Non-pigmented ciliary epithelial cell (primary cell): Measurements from ENCODE around the gene ING2.

Experiments
- DNase-seq: peaks from one replicate; pipeline ENCODE4 v3.0.0-alpha.2; 2010; ENCODE audit warnings: low read depth

ING2 gene

DNA sequence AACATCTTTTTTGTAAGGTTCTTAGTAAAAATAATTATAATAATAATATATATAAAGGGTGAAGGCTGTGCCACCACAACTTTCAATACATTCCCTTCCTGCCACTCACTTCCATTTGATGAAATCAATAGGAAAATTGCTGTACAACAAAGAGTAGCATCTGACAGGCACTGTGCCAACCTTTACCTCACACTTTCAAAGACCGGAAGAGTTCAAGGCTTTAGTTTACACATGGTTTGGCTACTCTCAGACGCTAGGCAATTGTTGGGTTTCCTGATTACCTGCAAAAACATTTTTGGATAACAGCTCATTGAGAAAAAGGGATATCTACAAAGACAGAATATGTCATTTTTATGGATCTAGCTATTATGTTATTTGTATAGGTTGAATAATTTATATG is 5.5 kb upstream of the ING2 start:
- no peak for DNase-seq

DNA sequence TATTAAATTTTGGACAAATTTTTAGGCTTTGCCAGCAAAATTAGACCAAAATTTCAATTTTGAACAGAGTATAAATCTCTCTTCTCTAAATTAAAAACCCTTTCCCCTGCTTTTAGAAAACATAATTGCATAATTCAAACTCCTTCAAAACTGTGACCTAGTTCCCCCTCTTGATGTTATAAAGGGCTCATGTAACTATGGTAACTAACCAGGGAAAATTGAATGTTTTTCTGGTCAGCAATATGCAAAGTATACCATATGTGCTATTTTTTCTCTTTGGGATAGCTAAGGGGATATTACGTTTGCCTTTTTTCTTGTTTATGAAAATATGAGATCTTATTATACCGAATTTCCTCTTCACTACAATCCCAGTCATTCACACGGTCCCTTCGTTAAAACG is 5.1 kb upstream of the ING2 start:
- no peak for DNase-seq

DNA sequence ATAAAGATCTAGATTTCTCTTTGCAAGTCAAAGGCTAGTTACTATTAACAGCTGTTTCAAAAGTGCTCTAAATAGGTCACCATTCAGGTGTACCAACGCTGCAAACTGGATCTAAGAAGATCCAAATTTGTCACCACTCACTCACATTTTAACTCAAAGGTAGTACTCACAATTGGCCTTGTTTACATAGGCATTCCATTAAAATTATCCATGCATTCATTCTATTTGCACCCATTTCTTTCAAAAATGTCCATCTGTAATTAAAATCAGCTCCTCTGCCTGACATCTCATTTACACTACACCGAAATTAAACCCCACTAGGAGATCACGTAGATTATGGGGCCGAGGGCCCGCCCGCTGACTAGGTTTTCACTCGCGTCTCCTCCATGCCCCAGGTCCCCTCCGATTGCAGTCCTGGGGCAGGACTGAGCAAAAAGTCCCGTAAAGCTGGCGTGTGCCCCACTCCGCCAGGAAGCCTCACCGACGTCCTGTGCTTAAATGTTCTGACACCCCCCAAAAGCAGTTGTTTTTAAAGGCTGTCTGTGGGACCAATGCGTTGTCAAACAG is 1.3 kb upstream of the ING2 start:
- no peak for DNase-seq

DNA sequence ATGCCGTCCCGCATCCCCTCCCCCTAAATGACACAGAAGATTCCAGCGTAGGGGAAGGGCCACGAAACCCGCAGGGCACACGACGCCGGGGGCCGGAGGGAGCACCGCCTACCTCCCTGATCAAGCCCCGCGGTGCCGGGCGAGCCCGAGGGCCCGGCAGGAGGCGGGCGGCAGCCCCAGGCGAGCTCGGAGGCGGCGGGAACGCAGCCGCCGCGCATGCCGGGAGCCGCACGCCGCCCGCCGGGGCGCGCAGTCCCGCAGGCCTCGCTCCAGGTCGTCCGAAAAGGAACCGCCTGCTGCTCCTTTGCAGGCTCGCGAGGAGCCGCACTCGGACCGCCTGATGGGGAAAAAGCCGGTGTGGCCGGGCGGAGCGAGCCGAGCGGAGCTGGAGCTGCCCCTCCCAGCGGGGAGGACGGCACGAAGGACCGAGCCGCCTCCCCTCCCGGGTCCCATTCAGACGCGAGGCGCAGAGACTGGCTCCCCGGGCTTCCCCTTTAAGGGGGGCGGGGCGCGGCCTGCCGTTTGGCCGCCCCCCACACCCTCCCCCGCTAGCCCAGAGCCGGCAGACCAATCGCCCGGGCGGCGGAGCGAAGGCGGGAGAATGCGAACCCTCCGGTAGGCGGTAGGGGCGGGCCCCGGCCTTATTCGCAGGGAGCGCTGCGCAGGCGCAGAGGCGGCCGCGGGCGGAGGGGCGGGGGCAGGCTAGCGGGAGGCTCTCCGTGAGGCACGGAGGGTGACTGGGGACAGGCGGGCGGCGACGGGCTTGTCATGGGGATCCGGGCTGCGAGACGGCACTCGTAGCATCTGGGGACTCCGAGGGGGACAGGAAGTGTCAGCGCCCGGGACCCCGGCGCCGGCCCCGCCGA is 561 bp upstream of the ING2 start:
- peak; percentile 75 for DNase-seq

DNA sequence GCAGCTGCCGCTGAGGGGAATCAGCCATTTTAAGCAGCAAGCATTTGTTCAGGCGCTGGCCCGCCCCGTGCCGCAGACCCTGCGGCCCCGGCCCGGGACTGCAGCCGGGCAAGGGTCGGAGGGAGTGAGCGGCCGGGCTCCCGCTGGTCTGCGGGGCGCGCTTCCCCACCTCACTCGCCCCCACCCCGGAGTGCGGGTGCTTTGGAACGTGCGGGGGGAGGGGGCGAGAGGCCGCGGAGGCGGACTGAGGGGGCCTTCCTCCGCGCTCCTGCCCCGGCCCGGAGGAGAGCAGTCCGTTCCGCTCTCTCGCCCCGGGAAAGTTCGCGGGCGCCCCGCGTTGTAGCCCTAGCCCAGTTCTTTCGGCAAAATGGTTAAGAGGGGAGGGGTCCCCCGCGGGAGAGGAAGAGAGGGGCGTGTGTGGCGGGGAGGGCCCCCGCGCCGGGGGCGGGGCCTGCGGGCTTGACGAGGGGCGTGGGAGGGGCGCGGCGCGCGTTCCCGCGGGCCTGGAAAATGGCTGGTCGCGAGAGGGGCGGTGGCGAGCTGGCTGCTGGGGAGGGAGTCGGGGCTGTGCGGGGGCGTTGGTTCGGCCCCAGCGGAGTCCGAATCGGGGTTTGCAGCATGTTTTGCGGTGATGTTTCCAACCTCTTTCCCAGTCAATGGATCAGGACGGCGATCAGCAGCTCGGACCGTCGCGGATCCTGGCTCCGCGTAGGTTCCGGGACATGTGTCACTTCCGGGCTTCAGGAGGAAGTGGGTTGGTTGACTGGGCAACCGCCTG is 942 bp downstream of the ING2 start:
- peak; percentile 45 for DNase-seq

DNA sequence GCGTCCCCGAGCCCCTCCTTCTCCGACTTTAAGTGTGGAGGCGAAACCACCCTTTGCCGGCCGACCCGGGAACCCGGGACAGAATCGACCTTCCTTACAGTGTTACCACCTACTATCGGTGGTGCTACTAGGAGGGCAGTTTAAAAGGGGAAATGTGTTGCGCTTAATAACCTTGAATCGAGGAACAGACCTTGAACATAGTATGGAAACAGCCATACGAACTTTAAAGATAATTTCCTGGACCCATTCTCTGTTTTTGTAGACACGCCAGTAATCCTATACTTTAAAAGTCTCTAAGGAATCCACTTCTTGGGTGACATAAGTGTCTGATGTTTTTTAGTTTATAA is 1.5 kb downstream of the ING2 start:
- no peak for DNase-seq

DNA sequence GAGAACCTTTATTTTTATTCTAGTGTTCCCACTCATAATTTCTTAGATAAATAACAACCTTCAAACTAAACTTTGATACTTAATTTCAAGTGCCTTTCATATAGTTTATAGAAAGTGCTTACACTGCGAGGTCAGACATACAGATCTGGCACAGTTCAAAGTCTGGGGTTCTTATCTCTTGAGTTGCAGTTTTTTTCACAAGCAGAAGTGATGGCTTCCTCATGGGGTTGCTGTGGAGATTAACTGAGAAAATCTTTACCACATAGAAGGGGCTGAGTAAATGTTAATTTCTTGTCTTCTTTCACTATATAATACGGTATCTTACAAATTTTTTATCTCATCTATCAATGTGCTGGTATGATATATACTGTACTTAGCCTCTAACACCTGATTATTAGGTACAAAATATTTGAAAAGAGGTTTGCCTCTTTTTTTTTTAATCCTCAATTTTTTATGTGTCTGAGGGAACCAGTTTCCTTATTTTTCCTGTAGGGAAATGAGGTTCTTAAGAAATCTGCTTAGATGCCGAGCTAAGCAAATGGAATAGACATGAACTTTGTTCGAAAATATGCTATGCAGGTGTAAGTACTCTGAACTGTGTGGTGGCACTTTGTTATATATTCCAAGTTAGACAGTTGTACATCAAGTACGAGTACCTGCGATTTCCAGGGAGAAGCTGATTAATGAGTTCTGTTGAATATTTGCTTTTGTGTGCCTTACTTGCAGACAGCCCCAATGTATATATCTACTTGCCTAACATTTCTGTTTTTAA is 3.3 kb downstream of the ING2 start:
- DNase-seq: no peak

DNA sequence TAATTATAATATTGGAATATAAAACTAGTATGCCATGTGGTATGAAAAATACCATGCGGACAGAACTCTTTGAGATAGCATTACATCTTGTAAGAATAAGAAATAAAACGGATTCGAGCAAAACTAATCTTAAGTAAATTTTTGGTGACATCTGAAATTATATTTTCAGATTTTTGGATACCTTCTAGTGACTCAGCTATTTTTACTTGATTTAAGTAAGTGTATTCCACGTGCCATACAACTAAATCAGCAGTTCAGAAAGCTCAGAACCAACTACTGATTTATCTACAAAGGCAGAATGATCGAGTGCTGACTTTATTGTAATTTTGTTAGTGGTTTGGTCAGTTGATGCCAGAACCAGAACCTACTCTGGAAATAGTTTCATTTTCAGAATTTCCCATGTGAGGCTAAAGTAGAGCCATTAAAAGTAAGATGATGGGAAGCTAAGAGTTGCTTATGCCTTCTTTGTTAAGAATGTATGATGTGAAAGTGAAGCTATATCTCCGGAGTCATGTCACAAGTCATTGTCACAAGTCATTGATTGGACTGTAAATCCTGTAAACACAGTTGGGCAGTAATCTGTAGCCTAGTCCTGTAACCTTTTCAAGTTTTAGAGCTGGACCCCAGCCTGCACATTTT is 4.0 kb downstream of the ING2 start:
- no peak for DNase-seq

DNA sequence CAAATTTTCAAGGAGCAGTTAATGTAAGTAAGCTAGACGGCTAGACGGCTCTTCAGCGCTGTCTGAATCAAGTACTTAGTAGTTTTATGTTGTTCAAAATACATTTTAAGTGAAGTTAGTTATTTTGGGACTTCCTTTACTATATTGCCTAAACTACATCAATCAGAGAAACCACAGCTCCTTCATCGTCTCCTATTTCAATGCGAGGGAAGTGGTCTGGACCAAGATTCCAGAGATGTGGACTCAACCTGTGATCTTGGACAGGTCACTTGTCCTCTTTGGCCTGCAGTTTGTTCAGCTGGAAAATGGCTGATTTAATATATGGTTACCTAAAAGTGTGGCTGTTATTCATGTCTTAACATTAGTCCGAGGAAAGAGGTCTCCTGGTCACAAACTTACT is 10.6 kb downstream of the ING2 start:
- DNase-seq: no peak

DNA sequence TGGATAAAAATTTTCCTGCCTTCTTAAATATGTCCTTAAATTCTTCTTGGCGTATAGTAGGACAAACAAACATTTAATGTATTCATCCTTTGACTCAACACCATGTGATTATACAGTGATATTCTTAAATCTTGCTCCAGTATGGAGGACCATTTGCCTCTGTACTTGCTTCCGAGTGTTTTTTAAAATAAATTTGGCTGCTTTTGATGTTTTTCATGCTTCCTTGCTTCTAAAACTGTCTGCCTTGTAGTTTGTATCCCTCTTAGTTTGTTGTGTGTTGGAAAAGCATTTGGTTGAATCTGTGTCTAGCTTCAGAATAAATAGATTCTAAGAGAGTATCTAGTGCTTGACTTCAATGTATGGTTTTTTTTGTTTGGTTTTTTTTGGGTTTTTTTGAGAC is 12.3 kb downstream of the ING2 start:
- DNase-seq: no peak

DNA sequence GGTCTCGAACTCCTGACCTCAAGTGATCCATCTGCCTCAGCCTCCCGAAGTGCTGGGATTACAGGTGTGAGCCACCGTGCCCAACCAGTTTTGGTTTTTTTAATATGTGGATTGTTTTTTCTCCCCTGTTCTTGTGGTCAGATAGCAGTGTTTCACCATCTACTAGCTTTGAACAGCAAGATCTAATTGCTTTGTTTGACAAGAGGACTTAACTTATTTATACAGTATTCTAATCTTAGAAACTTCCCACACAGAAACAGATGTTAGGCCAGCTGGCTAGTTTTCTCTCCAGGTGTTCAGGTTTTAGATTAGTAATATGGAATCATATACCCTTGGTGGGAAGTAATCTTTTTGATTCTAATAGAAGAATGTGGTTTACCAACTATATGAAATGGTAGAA is 12.9 kb downstream of the ING2 start:
- DNase-seq: no peak

DNA sequence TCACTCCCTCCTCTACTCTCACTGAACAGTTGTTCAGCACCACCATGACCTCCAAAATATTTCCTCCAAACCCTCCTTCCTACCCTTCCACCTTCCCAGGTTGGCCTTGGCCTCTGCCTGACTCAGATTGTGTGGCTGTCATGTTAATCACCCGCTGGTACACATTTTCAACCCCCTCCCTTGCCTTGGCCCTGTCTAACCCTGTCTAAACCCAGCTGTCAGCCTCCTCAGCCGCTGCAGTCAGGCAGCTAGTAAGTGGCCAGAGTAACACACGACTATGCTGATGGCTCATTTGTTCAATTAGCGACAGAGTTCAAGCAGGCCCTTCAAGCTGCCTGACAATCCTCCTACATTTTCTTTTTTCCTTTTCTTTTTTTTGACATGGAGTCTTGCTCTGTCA is 18.0 kb downstream of the ING2 start:
- no peak for DNase-seq

DNA sequence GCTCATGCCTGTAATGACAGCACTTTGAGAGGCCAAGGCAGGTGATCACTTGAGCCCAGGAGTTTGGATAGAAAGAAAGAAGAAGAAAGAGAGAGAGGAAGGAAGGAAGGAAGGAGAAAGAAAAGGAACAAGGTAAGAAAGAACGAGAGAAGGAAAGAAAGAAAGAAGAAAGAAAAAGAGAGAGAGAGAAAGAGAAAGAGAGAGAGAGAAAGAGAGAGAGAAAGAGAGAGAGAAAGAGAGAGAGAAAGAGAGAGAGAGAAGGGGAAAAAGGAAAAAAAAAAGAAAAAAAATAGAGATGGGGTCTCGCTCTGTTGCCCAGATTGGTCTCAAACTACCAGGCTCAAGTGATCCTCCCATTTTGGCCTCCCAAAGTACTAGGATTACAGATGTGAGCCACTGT is 22.5 kb downstream of the ING2 start:
- no peak for DNase-seq

DNA sequence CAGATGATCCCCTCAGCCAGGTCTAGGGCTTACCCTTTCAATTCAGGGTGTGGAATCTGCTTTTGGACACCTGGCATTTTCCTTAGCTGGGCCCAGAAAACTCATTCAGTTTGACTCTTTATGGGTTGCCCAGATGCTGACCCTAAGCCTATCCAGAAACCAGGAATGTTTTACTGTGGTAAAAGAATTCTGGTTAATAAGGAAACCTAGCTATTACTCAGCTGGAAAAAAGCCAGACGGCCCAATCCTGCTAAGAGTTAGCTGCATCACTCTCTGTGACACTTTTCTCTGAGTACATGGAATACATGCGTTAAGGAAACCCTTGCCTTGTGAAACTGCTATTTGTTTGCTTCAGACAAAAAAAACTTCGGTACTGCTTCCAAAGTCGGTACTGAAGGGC is 28.0 kb downstream of the ING2 start:
- peak; percentile 22 for DNase-seq

DNA sequence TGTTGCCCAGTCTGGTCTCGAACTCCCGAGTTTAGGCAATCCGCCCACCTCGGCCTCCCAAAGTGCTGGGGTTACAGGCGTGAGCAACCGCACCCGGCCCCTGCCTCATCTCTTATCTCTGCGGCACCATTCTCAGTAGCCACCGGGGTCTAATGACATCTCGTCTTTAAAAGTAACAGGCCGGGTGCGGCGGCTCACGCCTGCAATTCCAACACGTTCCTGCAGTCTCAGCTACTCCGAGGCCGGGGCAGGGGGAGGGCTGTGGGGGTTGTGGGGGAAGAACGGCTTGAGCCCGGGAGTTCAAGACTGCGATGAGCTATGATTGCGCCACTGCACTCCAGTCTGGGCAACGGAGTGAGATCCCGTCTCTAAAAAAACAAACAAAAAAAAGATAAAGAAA is 28.8 kb downstream of the ING2 start:
- DNase-seq: no peak

DNA sequence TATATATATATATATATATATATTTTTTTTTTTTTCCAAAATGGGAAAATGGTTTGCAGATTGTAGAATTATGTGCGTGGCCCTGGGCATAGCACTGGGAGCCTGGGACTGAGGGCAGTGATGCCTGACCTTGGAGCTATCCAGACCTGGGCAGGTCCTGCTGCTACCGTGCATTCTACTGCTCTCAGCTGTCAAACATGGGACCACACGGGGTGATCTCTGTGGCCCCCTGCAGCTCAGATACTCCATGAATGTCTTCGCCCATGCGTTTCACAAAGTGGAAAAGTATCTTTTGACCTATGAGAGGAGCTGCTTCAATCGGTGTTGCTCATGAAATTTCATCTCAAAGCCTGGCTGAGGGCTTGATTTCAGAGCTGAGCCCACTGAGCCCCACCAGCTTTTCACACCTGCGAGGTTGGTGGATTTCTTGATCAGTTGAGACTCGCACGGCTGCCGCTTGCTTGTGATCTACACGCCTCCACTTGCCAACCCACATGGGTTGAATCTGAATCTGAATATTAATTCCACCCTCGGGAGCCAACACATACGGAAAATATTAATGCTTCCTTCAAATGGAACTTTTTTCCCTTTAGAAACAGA is 35.7 kb downstream of the ING2 start:
- DNase-seq: no peak

DNA sequence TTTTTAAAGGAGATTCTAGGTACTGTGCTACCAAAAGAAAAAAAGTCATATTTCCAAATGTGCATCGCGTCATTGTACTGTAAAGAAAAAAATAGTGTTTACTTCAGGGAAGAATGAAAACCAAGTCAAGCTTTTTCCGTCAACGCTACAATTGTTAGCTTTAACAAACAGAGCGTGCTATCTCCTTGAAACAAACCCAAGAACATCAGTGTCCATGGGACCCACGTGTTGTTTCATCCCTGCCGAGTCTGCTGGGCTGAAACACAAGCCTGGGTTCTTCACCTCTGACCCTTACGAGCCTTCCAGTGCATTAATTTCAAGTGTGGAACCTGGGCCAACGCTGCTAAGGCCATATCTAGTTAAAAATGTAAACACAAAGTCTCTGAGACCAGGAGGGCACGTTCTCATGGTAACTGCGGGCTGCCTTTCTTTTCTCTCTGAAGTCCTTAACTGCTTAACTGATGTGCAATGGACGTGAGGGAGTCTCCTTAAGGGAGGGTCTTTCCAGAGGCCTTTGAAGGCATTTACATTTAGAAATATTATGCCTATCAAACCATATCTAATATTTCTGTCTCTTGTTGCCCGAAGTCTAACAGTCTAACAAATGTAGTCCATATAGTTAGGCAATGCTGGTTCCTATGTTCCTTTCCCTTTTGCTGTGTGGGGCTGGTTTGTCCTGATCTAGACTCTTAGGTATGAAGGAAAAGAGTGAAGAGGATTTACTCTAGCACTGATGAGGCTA is 36.3 kb downstream of the ING2 start:
- no peak for DNase-seq

DNA sequence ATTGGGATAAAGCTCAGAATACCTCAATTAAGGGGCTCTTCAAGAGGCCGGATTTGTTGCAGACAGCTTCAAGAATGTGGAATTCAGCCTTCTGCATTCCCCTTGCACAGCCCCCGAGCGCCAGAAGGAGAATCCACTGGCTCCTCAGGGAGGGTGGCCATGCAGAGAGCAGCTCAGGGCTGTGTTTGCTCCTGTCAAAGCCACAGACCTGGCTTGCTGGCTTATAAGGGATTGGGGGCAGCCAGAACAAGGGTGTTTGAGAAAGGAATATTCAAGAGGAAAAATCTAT is 36.8 kb downstream of the ING2 start:
- no peak for DNase-seq

DNA sequence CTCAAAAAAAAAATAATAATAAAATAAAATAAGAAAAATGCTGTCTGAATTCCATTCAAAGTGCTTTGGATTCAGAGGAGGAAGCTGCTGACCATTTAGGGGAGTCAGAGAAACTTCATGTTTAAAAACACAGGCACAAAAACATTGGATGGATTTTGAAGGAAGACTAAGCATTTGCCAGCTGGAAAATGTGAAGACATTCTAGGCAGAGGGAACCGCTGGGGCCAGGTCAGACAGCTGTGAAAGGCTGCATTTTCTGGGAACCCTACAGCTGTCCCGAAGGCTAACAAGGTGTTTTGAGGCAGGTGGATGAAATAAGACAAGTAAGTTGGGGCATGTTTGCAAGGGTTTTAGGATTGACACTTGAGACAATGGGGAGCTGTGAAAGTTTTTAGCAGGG is 38.6 kb downstream of the ING2 start:
- no peak for DNase-seq

DNA sequence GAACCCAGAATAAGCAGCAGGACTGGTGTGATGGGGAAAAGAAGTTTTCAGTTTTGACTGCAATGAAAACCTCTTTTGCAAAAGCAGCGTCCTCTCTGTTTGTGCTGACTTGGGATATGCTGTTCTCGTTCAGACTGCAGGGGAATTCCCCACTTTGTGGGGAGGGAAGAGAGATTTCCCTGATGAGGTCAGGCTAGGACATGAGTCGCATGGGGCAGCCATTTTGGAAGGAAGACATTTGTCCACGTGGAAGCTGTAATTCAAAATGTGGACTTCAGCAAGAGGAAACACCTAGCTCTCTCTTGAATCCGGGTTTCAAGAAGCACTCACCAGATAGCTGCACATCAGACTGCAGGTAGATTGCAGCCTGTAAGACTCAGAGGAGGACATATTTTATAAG is 39.3 kb downstream of the ING2 start:
- no peak for DNase-seq

DNA sequence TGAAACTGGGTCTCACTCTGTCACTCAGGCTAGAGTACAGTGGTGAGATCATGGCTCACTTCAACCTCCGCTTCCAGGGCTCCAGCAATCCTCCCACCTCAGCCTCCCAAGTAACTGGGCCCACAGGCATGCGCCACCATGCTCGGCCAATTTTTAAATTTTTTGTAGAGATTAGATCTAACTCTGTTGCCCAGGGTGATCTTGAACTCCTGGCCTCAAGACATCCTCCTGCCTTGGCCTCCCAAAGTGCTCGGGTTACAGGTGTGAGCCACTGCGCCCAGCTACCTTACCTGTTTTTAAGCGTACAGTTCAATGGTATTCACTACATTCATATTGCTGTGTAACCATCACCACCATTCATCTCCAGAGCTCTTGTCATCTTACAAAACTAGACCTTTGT is 41.5 kb downstream of the ING2 start:
- no peak for DNase-seq
